ENCODE measurements around the gene MCM3AP.

GRCh38 chr21:46219591-46220239 lies 65.7 kb downstream of the MCM3AP start:
- TF ChIP-seq GATA2 (IDR thresholded peaks at IDR 0.05; ENCODE audit: low read depth, low read length) (no peak), GATA3 (IDR thresholded peaks at IDR 0.05; ENCODE audit: low read depth, low read length) (no peak)

Data from SH-SY5Y (cell line).